ENCODE data around the gene ESRRA.
A peak's percentile ranks its signal among the peaks of the same experiment; 100 is the strongest.

The ESRRA gene

GRCh38 chr11:64340671-64341335 lies 35.5 kb downstream of the ESRRA start:
- CTCF ChIA-PET: interaction anchor here (0.8 to 10.9 kb wide), 9 partner anchors 9 to 136 kb away, joined by 3 to 154 read pairs (median 3); partner anchors contain the start of genes ESRRA, PLCB3, PRDX5 and RPS6KA4
- Histone ChIP-seq H3K4me3 (ENCODE audit: control insufficient read depth in 1 of 7, extremely low read depth in 1 of 7, insufficient read depth in 4 of 7, low read depth in 2 of 7, low read length in 6 of 7) (peak overlapping the region; percentile 32 to 74 (median 57)), H3K9me3 (ENCODE audit: control extremely low read depth in 1 of 5, control insufficient read depth in 4 of 5, insufficient read depth in 2 of 5, low read depth in 1 of 5, low read length in 4 of 5) (no peaks in the 10 kb centered on the region), H3K27me3 (replicated peaks in 2 of 5; ENCODE audit: control insufficient read depth in 4 of 5, insufficient read depth in 5 of 5, low read length in 4 of 5) (no peaks in the 10 kb centered on the region), H3K27ac (ENCODE audit: insufficient read depth in 1 of 2, low read depth in 1 of 2, low read length in 2 of 2, poor library complexity in 1 of 2, severe bottlenecking in 2 of 2) (peak overlapping the region in 1 of 2 experiments; percentile 79), H3K4me1 (ENCODE audit: control extremely low read depth in 1 of 4, control insufficient read depth in 4 of 4, insufficient read depth in 4 of 4, low read length in 3 of 4) (peaks cover 5 to 51% (median 34%) of the 10 kb centered on the region in 4 experiments), H3K36me3 (ENCODE audit: control insufficient read depth in 4 of 4, insufficient read depth in 4 of 4, low read length in 3 of 4) (peaks cover 0 to 11% (median 4%) of the 10 kb centered on the region in 4 experiments)
- 20% methylated on average over 24 of the region's 33 CpGs for WGBS (ENCODE audit: insufficient coverage)
- DNase-seq: peak in 2 of 3 donors; percentile 65 to 73
- POLR2A ChIA-PET: interaction anchor here (1.6 to 2.0 kb wide), 2 partner anchors 23 to 37 kb away, joined by 5 to 10 read pairs; partner anchors contain the start of genes PRDX5 and TRMT112

- ChIA-PET POLR2A (interaction anchor here (1.6 to 2.0 kb wide), 2 partner anchors 24 to 37 kb away, joined by 5 to 10 read pairs; partner anchors contain the start of genes PRDX5 and TRMT112), CTCF (interaction anchor here (0.8 to 10.9 kb wide), 11 partner anchors 9 to 137 kb away, joined by 3 to 154 read pairs (median 3); partner anchors contain the start of genes ESRRA, PLCB3, PRDX5 and RPS6KA4)
- no peak for DNase-seq
- WGBS (ENCODE audit: insufficient coverage): 96% methylated on average over 21 of the region's 21 CpGs
- Histone ChIP-seq H3K36me3 (ENCODE audit: control insufficient read depth in 4 of 4, insufficient read depth in 4 of 4, low read length in 3 of 4) (peaks cover 0 to 11% (median 4%) of the 10 kb centered on the region in 4 experiments), H3K27ac (ENCODE audit: insufficient read depth in 1 of 2, low read depth in 1 of 2, low read length in 2 of 2, poor library complexity in 1 of 2, severe bottlenecking in 2 of 2) (no peak overlapping the region), H3K4me3 (ENCODE audit: control insufficient read depth in 1 of 7, extremely low read depth in 1 of 7, insufficient read depth in 4 of 7, low read depth in 2 of 7, low read length in 6 of 7) (peak overlapping the region in 3 of 7 experiments; percentile 57 to 74 (median 62)), H3K9me3 (ENCODE audit: control extremely low read depth in 1 of 5, control insufficient read depth in 4 of 5, insufficient read depth in 2 of 5, low read depth in 1 of 5, low read length in 4 of 5) (no peaks in the 10 kb centered on the region), H3K4me1 (ENCODE audit: control extremely low read depth in 1 of 4, control insufficient read depth in 4 of 4, insufficient read depth in 4 of 4, low read length in 3 of 4) (peaks cover 5 to 48% (median 34%) of the 10 kb centered on the region in 4 experiments), H3K27me3 (replicated peaks in 2 of 5; ENCODE audit: control insufficient read depth in 4 of 5, insufficient read depth in 5 of 5, low read length in 4 of 5) (no peaks in the 10 kb centered on the region)
Observed at GRCh38 chr11:64341429-64341828, 36.1 kb downstream of the ESRRA start.

- H3K27ac ChIP-seq (ENCODE audit: insufficient read depth in 1 of 2, low read depth in 1 of 2, low read length in 2 of 2, poor library complexity in 1 of 2, severe bottlenecking in 2 of 2): peak overlapping the region in 1 of 2 experiments; percentile 58
- DNase-seq: peak; percentile 88 to 93 (median 92)
Observed at GRCh38 chr11:64341851-64342791, 36.8 kb downstream of the ESRRA start.

GRCh38 chr11:64342869-64343745 lies 37.8 kb downstream of the ESRRA start:
- 94% methylated on average over 23 of the region's 29 CpGs for WGBS (ENCODE audit: insufficient coverage)
- H3K27ac ChIP-seq (ENCODE audit: insufficient read depth in 1 of 2, low read depth in 1 of 2, low read length in 2 of 2, poor library complexity in 1 of 2, severe bottlenecking in 2 of 2): no peak overlapping the region
- H3K9me3 ChIP-seq (ENCODE audit: control extremely low read depth in 1 of 5, control insufficient read depth in 4 of 5, insufficient read depth in 2 of 5, low read depth in 1 of 5, low read length in 4 of 5): no peaks in the 10 kb centered on the region
- ChIA-PET POLR2A (interaction anchor here (0.9 to 1.0 kb wide), 2 partner anchors 12 to 25 kb away, joined by 3 to 4 read pairs; partner anchors contain the start of gene PRDX5), CTCF (interaction anchor here (0.9 to 10.9 kb wide), 9 partner anchors 8 to 381 kb away, joined by 3 to 154 read pairs (median 4); partner anchors contain the start of genes PRDX5, RPS6KA4 and TRMT112)
- DNase-seq: no peak
- H3K4me1 ChIP-seq (ENCODE audit: control extremely low read depth in 1 of 4, control insufficient read depth in 4 of 4, insufficient read depth in 4 of 4, low read length in 3 of 4): peaks cover 5 to 48% (median 36%) of the 10 kb centered on the region in 4 experiments
- H3K27me3 ChIP-seq (replicated peaks in 2 of 5; ENCODE audit: control insufficient read depth in 4 of 5, insufficient read depth in 5 of 5, low read length in 4 of 5): no peaks in the 10 kb centered on the region
- H3K4me3 ChIP-seq (ENCODE audit: control insufficient read depth in 1 of 7, extremely low read depth in 1 of 7, insufficient read depth in 4 of 7, low read depth in 2 of 7, low read length in 6 of 7): no peak overlapping the region
- peaks cover 0 to 11% (median 4%) of the 10 kb centered on the region in 4 experiments for H3K36me3 ChIP-seq (ENCODE audit: control insufficient read depth in 4 of 4, insufficient read depth in 4 of 4, low read length in 3 of 4)

More at GRCh38 chr11:64341851-64342791, 36.8 kb downstream of the ESRRA start:
- H3K4me3 ChIP-seq (ENCODE audit: control insufficient read depth in 1 of 7, extremely low read depth in 1 of 7, insufficient read depth in 4 of 7, low read depth in 2 of 7, low read length in 6 of 7): peak overlapping the region in 3 of 7 experiments; percentile 4 to 62 (median 45)
- no peaks in the 10 kb centered on the region for H3K27me3 ChIP-seq (replicated peaks in 2 of 5; ENCODE audit: control insufficient read depth in 4 of 5, insufficient read depth in 5 of 5, low read length in 4 of 5)
- 26% methylated on average over 43 of the region's 55 CpGs for WGBS (ENCODE audit: insufficient coverage)
- POLR2A ChIA-PET: interaction anchor here (0.6 to 1.0 kb wide), 3 partner anchors 13 to 401 kb away, joined by 3 to 4 read pairs (median 3); partner anchors contain the start of gene PRDX5
- peaks cover 0 to 11% (median 4%) of the 10 kb centered on the region in 4 experiments for H3K36me3 ChIP-seq (ENCODE audit: control insufficient read depth in 4 of 4, insufficient read depth in 4 of 4, low read length in 3 of 4)
- H3K9me3 ChIP-seq (ENCODE audit: control extremely low read depth in 1 of 5, control insufficient read depth in 4 of 5, insufficient read depth in 2 of 5, low read depth in 1 of 5, low read length in 4 of 5): no peaks in the 10 kb centered on the region
- CTCF ChIA-PET: interaction anchor here (0.9 to 10.9 kb wide), 9 partner anchors 10 to 382 kb away, joined by 3 to 154 read pairs (median 4); partner anchors contain the start of genes PLCB3, PRDX5, RPS6KA4 and TRMT112
- peaks cover 5 to 44% (median 35%) of the 10 kb centered on the region in 4 experiments for H3K4me1 ChIP-seq (ENCODE audit: control extremely low read depth in 1 of 4, control insufficient read depth in 4 of 4, insufficient read depth in 4 of 4, low read length in 3 of 4)

- Histone ChIP-seq H3K4me1 (ENCODE audit: control extremely low read depth in 1 of 4, control insufficient read depth in 4 of 4, insufficient read depth in 4 of 4, low read length in 3 of 4) (peaks cover 4 to 48% (median 36%) of the 10 kb centered on the region in 4 experiments), H3K4me3 (ENCODE audit: control insufficient read depth in 1 of 7, extremely low read depth in 1 of 7, insufficient read depth in 4 of 7, low read depth in 2 of 7, low read length in 6 of 7) (no peak overlapping the region), H3K27ac (ENCODE audit: insufficient read depth in 1 of 2, low read depth in 1 of 2, low read length in 2 of 2, poor library complexity in 1 of 2, severe bottlenecking in 2 of 2) (no peak overlapping the region), H3K36me3 (ENCODE audit: control insufficient read depth in 4 of 4, insufficient read depth in 4 of 4, low read length in 3 of 4) (peaks cover 0 to 11% (median 4%) of the 10 kb centered on the region in 4 experiments), H3K27me3 (replicated peaks in 2 of 5; ENCODE audit: control insufficient read depth in 4 of 5, insufficient read depth in 5 of 5, low read length in 4 of 5) (no peaks in the 10 kb centered on the region), H3K9me3 (ENCODE audit: control extremely low read depth in 1 of 5, control insufficient read depth in 4 of 5, insufficient read depth in 2 of 5, low read depth in 1 of 5, low read length in 4 of 5) (no peaks in the 10 kb centered on the region)
- CTCF ChIA-PET: interaction anchor here (1.6 to 10.9 kb wide), 5 partner anchors 8 to 27 kb away, joined by 4 to 154 read pairs (median 15); partner anchors contain the start of genes PRDX5, RPS6KA4 and TRMT112
- POLR2A ChIA-PET: no interaction called here
- no peak for DNase-seq
- 91% methylated on average over 15 of the region's 18 CpGs for WGBS (ENCODE audit: insufficient coverage)
Observed at GRCh38 chr11:64343767-64344559, 38.6 kb downstream of the ESRRA start.
